ENCODE results near the gene ANKRD39.

- TF ChIP-seq, protein P1, sequence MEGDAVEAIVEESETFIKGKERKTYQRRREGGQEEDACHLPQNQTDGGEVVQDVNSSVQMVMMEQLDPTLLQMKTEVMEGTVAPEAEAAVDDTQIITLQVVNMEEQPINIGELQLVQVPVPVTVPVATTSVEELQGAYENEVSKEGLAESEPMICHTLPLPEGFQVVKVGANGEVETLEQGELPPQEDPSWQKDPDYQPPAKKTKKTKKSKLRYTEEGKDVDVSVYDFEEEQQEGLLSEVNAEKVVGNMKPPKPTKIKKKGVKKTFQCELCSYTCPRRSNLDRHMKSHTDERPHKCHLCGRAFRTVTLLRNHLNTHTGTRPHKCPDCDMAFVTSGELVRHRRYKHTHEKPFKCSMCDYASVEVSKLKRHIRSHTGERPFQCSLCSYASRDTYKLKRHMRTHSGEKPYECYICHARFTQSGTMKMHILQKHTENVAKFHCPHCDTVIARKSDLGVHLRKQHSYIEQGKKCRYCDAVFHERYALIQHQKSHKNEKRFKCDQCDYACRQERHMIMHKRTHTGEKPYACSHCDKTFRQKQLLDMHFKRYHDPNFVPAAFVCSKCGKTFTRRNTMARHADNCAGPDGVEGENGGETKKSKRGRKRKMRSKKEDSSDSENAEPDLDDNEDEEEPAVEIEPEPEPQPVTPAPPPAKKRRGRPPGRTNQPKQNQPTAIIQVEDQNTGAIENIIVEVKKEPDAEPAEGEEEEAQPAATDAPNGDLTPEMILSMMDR (IDR thresholded peaks at IDR 0.05): no peak
- no peak for TF ChIP-seq POLR2A (IDR thresholded peaks at IDR 0.05)
Observed at GRCh38 chr2:96847586-96847985, 10.2 kb downstream of the ANKRD39 start.

Measured in Peyer's patch (tissue), 4 donors.